Gastroesophageal sphincter (tissue), 4 donors: ENCODE measurements around the gene HMG20A. TPM values are rescaled to one million over a fixed set of nuclear protein-coding genes. Genes with fewer than 3 reads are reported as not detected.

Experiments used
- ATAC-seq: fragments of 150-250 bp; one replicate; pipeline ENCODE4 v1.9.1; 2016; ENCODE audit warnings: mild to moderate bottlenecking, moderate library complexity
- H3K27ac ChIP-seq, 4 donors: fragments of 200-600 bp; sonication (generic) in 3 of 4; 1 replicate in 3 of 4; 2 replicates in 1 of 4; pipeline ENCODE4 v1.5.1; 2016 to 2019
- H3K27me3 ChIP-seq: fragments of 200-600 bp; sonication (generic); one replicate; pipeline ENCODE4 v1.5.1; 2019
- H3K36me3 ChIP-seq, 2 donors: fragments of 200-600 bp; sonication (generic); one replicate each; pipeline ENCODE4 v1.5.1; 2019; ENCODE audit warnings: control low read depth in 1 of 2
- H3K4me1 ChIP-seq, 3 donors: fragments of 200-600 bp; sonication (generic); 1 replicate in 2 of 3; 2 replicates in 1 of 3; pipeline ENCODE4 v1.5.1; 2016 to 2019; ENCODE audit warnings: control low read depth in 2 of 3
- H3K4me3 ChIP-seq, 2 donors: fragments of 200-600 bp; sonication (generic); one replicate each; pipeline ENCODE4 v1.5.1; 2019; ENCODE audit warnings: mild to moderate bottlenecking in 1 of 2, moderate library complexity in 1 of 2
- H3K9me3 ChIP-seq, 3 donors: fragments of 200-600 bp; sonication (generic); one replicate each; pipeline ENCODE4 v1.5.1; 2017 to 2019; ENCODE audit warnings: control low read depth in 2 of 3
- EP300 ChIP-seq: sonication (generic); formaldehyde crosslinking; IDR thresholded peaks from one replicate; pipeline ENCODE4 v1.6.1; 2017; ENCODE audit warnings: antibody characterized with exemption, mild to moderate bottlenecking
- POLR2A ChIP-seq, 2 donors: fragments of 450-650 bp; IDR thresholded peaks; one replicate each; pipeline ENCODE4 v1.6.1; 2017; ENCODE audit warnings: antibody characterized with exemption in 2 of 2, mild to moderate bottlenecking in 2 of 2, moderate library complexity in 1 of 2
- POLR2AphosphoS5 ChIP-seq: sonication (generic); formaldehyde crosslinking; IDR thresholded peaks from one replicate; pipeline ENCODE4 v1.6.1; 2017; ENCODE audit warnings: antibody characterized with exemption
- WGBS, 2 donors: methylation state at CpG; one replicate each; pipeline ENCODE4 v1.1.5; 2018; ENCODE audit warnings: low coverage in 1 of 2; 5-methylcytosine and 5-hydroxymethylcytosine counted together
- total RNA-seq, 4 donors: library from RNA; depleted of rRNA; stranded (reverse); fragments of >200 nt; gene quantifications; one replicate each; pipeline ENCODE4 v1.1.0, GENCODE V29; 2016
- TF ChIP-seq, protein P1 (sequence below), 4 experiments: fragments of 200-600 bp in 2 of 4; fragments of 450-650 bp in 2 of 4; sonication (generic) in 1 of 4; IDR thresholded peaks; one replicate each; pipeline ENCODE4 v1.5.1; 2017 to 2019; ENCODE audit warnings: antibody characterized with exemption in 4 of 4, mild to moderate bottlenecking in 2 of 4, moderate library complexity in 2 of 4

The HMG20A gene
- total RNA-seq, 4 donors from 2014 or later, result 23.2 to 47.9 (median 33.2) TPM

DNA sequence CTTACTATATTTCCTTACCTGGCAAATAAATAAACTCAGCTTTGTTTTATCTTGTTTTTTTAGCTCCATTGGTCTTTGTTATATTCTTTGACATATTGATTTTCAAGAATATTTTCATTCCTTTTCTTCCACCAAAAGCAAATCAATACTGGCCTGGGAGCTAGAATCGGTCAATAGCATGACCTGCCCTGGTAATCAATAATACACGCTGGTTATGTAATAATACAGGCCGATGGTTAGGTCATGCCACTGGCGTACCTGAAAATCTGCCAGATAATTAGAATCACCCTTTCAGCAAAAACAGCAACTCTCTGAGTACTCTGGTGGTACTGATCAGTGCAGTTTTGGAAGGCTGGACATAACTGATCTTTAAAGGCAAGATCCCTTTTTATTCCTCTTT, 40.7 kb upstream of the HMG20A start:
- no peak overlapping the region for H3K4me3 ChIP-seq
- ATAC-seq, result no peak
- H3K4me1 ChIP-seq, result peaks cover 4 to 14% (median 4%) of the 10 kb centered on the region in 3 donors
- no peak for TF ChIP-seq POLR2A (IDR thresholded peaks at IDR 0.05)
- TF ChIP-seq, protein P1, sequence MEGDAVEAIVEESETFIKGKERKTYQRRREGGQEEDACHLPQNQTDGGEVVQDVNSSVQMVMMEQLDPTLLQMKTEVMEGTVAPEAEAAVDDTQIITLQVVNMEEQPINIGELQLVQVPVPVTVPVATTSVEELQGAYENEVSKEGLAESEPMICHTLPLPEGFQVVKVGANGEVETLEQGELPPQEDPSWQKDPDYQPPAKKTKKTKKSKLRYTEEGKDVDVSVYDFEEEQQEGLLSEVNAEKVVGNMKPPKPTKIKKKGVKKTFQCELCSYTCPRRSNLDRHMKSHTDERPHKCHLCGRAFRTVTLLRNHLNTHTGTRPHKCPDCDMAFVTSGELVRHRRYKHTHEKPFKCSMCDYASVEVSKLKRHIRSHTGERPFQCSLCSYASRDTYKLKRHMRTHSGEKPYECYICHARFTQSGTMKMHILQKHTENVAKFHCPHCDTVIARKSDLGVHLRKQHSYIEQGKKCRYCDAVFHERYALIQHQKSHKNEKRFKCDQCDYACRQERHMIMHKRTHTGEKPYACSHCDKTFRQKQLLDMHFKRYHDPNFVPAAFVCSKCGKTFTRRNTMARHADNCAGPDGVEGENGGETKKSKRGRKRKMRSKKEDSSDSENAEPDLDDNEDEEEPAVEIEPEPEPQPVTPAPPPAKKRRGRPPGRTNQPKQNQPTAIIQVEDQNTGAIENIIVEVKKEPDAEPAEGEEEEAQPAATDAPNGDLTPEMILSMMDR (IDR thresholded peaks at IDR 0.05), result no peak
- TF ChIP-seq EP300, result no peak
- no peak for TF ChIP-seq POLR2AphosphoS5
- 96 to 100% methylated on average over 1 to 4 of the region's 4 CpGs for WGBS, 2 donors
- no peaks in the 10 kb centered on the region for H3K9me3 ChIP-seq
- no peak overlapping the region for H3K27ac ChIP-seq
- no peaks in the 10 kb centered on the region for H3K27me3 ChIP-seq
- H3K36me3 ChIP-seq, result no peaks in the 10 kb centered on the region

DNA sequence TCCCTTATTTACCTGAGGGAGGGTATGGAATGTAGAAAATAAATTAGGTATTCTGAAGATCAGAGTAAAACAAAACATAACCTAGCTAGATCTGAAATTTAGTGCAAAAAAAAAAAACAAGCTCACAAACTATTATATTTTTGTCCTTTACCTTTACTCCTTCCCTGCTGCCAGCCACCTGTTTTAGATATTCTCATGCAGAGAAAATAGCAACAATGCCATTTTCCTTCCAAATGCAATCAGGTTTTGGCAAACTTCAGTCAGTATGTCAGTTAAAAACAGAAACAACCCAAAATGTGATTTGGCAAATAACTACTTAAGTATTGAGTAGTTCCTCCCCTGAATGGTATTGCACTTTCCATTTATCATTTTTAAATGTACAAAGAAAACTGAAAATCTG, 36.6 kb upstream of the HMG20A start:
- Histone ChIP-seq H3K27me3 (no peaks in the 10 kb centered on the region), H3K9me3 (no peaks in the 10 kb centered on the region), H3K4me1 (peaks cover 4 to 39% (median 4%) of the 10 kb centered on the region in 3 donors), H3K27ac (no peak overlapping the region), H3K36me3 (no peaks in the 10 kb centered on the region), H3K4me3 (no peak overlapping the region)
- TF ChIP-seq POLR2AphosphoS5 (no peak), POLR2A (IDR thresholded peaks at IDR 0.05) (no peak), EP300 (no peak)
- TF ChIP-seq, protein P1 (IDR thresholded peaks at IDR 0.05), result no peak
- no peak for ATAC-seq

DNA sequence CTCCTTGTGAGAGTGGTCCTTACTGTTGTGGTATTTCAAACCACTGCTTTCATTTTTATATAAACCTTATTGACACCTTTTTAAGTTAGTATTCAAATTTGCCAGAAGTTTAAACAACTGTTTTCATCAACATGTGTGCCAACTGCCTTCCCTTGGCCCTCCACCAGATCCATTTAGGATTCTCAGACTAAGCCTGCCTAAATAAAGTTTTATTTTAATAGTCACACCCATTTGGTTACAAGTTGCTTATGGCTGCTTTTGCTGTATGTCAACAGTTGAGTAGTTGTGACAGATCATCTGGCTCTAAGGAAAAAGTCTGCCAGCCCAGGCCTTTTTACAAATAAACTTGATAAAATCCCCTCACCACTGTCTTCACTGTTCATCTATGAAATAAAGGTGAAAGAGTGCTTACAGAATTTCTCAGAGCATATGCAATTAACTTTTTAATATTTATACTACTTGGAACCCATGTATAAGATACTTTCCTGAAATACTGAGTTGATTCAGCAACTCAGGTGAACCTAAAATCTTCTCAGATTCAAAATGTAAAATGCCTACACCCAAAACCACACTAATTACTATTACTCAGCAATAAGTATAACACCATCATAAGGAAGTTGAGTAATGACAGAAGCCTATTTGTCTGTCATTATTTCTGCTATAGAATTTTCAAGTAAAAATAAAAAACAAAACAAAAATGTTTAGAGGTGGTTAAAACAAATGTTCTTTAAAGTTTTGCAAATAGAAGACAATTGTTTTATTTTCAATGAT, 35.9 kb upstream of the HMG20A start:
- Histone ChIP-seq H3K4me3 (no peak overlapping the region), H3K27ac (no peak overlapping the region), H3K36me3 (no peaks in the 10 kb centered on the region), H3K4me1 (peaks cover 4 to 39% (median 4%) of the 10 kb centered on the region in 3 donors), H3K27me3 (no peaks in the 10 kb centered on the region), H3K9me3 (no peaks in the 10 kb centered on the region)
- no peak for ATAC-seq
- no peak for TF ChIP-seq POLR2A (IDR thresholded peaks at IDR 0.05)
- TF ChIP-seq, protein P1 (IDR thresholded peaks at IDR 0.05), result no peak
- no peak for TF ChIP-seq EP300
- TF ChIP-seq POLR2AphosphoS5, result no peak

DNA sequence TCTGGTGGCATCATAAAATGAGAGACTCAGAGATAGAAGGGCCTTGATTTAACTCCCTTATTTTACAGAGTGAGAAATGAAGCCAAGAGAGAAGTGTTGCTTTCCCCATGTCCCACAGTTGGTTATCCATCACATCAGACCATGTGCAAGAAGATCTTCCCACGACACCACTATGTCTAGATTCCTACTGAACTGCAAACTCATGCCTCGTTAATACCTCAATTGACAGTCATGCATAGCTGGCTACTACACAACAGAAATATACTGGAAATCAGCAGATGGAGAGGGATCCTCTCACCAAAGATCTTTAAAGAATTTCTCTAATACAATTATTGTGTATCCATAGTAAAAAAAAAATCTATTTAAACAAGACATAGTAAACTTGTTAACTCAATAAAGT, 34.1 kb upstream of the HMG20A start:
- Histone ChIP-seq H3K36me3 (no peaks in the 10 kb centered on the region), H3K27ac (no peak overlapping the region), H3K9me3 (no peaks in the 10 kb centered on the region), H3K4me3 (no peak overlapping the region), H3K4me1 (peaks cover 4 to 55% (median 8%) of the 10 kb centered on the region in 3 donors), H3K27me3 (no peaks in the 10 kb centered on the region)
- ATAC-seq, result no peak
- 93 to 100% methylated on average over 2 of the region's 2 CpGs for WGBS, 2 donors
- TF ChIP-seq POLR2AphosphoS5 (no peak), POLR2A (IDR thresholded peaks at IDR 0.05) (no peak), EP300 (no peak)
- TF ChIP-seq, protein P1 (IDR thresholded peaks at IDR 0.05), result no peak

DNA sequence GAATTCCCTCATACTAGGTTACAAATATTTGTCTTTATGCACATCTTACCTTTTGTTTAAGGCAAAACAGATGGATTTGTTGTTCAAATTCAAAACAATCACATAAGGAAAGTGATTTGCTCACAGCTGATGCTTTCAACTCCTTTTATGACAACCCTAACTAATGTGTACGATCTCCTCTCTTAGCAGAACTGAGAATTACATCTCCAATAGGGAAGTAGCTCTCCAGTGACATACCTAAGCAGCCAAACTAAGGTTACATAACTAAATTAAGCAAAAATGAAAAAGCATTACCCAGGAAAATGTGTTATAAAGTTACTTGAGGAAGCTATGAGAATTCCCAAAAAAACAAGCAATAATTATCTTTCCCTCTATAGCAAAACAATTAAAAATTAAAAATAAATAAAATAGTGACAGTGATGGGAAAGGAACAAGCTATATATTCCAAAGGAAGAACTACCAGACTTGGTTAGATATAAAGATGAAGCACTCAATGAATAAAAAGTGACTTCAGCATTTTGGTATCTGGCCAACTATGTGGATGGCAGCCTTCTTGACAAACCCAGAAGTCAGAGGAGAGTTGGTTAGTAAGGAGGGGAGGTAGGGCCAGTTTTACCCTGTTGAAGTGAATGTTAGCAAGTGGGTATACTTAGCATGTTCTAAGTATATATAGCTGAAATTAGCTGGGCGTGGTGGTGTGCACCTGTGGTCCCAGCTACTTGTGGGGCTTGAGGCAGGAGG, 33.2 kb upstream of the HMG20A start:
- H3K27me3 ChIP-seq, result no peaks in the 10 kb centered on the region
- 78 to 79% methylated on average over 1 to 2 of the region's 2 CpGs for WGBS, 2 donors
- no peaks in the 10 kb centered on the region for H3K9me3 ChIP-seq
- no peak for ATAC-seq
- TF ChIP-seq POLR2A (IDR thresholded peaks at IDR 0.05), result no peak
- no peak for TF ChIP-seq EP300
- H3K4me1 ChIP-seq, result peaks cover 4 to 60% (median 8%) of the 10 kb centered on the region in 3 donors
- H3K4me3 ChIP-seq, result no peak overlapping the region
- no peak overlapping the region for H3K27ac ChIP-seq
- H3K36me3 ChIP-seq, result no peaks in the 10 kb centered on the region
